ENCODE results near the gene NAV2.

DNA sequence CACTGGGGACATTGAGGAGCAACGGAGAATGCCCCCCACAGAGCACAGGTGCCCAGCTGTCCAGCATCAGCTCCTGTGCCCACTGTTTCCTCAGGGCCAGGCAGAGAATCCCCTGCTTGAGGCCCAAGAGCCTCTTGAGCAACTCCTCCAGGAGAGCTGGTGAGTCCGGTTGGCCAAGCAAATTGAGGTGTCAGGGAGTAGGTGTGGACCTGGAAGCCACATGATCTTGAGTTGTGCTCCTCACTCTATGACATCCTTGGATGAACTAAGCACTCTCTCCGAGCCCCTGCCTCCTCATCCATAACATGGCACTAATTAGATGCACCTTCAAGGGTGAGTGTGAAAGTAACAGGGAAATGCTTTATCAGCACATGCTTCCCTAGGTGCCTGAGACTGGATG is 326.3 kb downstream of the NAV2 start:
- TF ChIP-seq POLR2A (IDR thresholded peaks at IDR 0.05) (no peak), POLR2AphosphoS5 (IDR thresholded peaks at IDR 0.05) (no peak)
- TF ChIP-seq, protein P1, sequence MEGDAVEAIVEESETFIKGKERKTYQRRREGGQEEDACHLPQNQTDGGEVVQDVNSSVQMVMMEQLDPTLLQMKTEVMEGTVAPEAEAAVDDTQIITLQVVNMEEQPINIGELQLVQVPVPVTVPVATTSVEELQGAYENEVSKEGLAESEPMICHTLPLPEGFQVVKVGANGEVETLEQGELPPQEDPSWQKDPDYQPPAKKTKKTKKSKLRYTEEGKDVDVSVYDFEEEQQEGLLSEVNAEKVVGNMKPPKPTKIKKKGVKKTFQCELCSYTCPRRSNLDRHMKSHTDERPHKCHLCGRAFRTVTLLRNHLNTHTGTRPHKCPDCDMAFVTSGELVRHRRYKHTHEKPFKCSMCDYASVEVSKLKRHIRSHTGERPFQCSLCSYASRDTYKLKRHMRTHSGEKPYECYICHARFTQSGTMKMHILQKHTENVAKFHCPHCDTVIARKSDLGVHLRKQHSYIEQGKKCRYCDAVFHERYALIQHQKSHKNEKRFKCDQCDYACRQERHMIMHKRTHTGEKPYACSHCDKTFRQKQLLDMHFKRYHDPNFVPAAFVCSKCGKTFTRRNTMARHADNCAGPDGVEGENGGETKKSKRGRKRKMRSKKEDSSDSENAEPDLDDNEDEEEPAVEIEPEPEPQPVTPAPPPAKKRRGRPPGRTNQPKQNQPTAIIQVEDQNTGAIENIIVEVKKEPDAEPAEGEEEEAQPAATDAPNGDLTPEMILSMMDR (IDR thresholded peaks at IDR 0.05), result no peak
